Fibroblast of skin of left biceps (primary cell): ENCODE measurements around the gene SLC7A9.
"Not testable (repeated sequence)": the region's sequence is repeated elsewhere in the genome, so short reads cannot be mapped to it uniquely, and the experiment has no call there.

Source experiments
- DNase-seq, 2 experiments: peaks; one replicate each; pipeline ENCODE4 v3.0.0-alpha.2; 2013; ENCODE audit warnings: low read depth in 2 of 2

Gene SLC7A9

GRCh38 chr19:32885255-32885654 is 15.7 kb upstream of the SLC7A9 start:
- not testable (repeated sequence) for DNase-seq

- DNase-seq: no peak
Observed at GRCh38 chr19:32881766-32882165, 12.2 kb upstream of the SLC7A9 start.

- DNase-seq: no peak
Observed at GRCh38 chr19:32880622-32881021, 11.1 kb upstream of the SLC7A9 start.

GRCh38 chr19:32879741-32880140 is 10.2 kb upstream of the SLC7A9 start:
- DNase-seq: no peak

- DNase-seq: no peak
Observed at GRCh38 chr19:32878988-32879387, 9.4 kb upstream of the SLC7A9 start.

- DNase-seq: no peak
Observed at GRCh38 chr19:32877977-32878745, 8.6 kb upstream of the SLC7A9 start.

GRCh38 chr19:32877323-32877912 is 7.9 kb upstream of the SLC7A9 start:
- DNase-seq: no peak

GRCh38 chr19:32876919-32877285 is 7.3 kb upstream of the SLC7A9 start:
- no peak for DNase-seq

GRCh38 chr19:32876236-32876918 is 6.8 kb upstream of the SLC7A9 start:
- no peak for DNase-seq

- no peak for DNase-seq
Observed at GRCh38 chr19:32875428-32875827, 5.9 kb upstream of the SLC7A9 start.

- DNase-seq: no peak
Observed at GRCh38 chr19:32874605-32875004, 5.0 kb upstream of the SLC7A9 start.

GRCh38 chr19:32873247-32873959 is 3.8 kb upstream of the SLC7A9 start:
- DNase-seq: no peak

GRCh38 chr19:32872391-32872790 is 2.8 kb upstream of the SLC7A9 start:
- DNase-seq: no peak

- no peak for DNase-seq
Observed at GRCh38 chr19:32870981-32871451, 1.4 kb upstream of the SLC7A9 start.

- DNase-seq: no peak
Observed at GRCh38 chr19:32869966-32870573, 503 bp upstream of the SLC7A9 start.

GRCh38 chr19:32868206-32868950 is 1.2 kb downstream of the SLC7A9 start:
- DNase-seq: no peak

- DNase-seq: not testable (repeated sequence)
Observed at GRCh38 chr19:32867436-32867835, 2.1 kb downstream of the SLC7A9 start.

- no peak for DNase-seq
Observed at GRCh38 chr19:32866564-32867265, 2.9 kb downstream of the SLC7A9 start.

GRCh38 chr19:32866061-32866460 is 3.5 kb downstream of the SLC7A9 start:
- DNase-seq: no peak

- DNase-seq: no peak
Observed at GRCh38 chr19:32865326-32865725, 4.2 kb downstream of the SLC7A9 start.
